ENCODE measurements around the gene RGS11.
"Not testable (repeated sequence)": the region's sequence is repeated elsewhere in the genome, so short reads cannot be mapped to it uniquely, and the experiment has no call there.

The RGS11 gene

DNA sequence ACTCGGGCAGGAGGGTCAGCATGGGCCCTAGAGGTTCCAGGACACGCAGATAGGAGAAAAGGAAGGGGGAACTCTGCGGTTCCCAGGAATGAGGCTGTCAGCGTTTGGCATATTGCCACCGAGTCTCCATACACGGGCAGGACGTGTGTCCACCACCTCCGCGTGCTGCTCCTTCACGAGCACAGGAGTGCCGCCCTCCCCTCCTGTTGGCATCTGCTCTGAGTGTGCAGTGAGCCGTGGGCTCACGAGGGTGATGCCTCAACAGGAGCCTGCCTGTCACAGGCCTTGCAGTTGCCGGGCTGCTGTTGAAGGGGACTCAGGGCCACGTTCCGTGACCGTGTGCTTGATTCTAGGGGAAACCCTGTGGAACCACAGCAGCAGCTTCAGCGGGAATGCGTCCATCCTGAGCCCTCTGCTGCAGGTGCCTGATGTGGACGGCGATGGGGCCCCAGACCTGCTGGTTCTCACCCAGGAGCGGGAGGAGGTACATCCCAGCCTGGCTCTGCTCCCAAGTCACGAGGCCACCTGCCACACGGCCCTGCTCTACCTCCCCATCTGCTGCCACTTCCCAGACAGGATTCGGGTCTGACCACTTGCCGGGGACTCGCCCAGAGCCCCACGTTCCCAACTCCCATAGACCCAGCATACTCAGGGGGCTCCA lies 14.6 kb downstream of the RGS11 start:
- no peak for DNase-seq

DNA sequence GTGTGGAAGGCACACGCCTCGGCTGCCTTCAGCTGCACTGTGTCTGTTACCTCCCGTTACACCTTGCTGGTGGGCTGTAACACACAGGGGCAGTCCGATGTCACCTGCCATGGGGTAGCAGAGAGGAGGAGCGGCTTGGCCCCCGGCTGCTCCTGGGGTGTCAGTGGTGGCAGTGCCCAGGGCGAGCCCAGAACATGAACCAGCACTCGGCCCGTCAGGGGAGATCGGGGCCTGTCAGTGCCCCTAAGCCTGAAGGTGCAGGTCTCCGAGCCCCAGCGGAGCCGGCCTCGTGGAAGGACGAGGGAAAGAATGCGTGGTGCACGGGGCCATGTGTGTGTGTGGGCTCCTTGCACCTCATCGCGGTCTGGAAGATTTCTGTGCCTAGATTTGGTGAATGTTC lies 15.4 kb downstream of the RGS11 start:
- DNase-seq = no peak

DNA sequence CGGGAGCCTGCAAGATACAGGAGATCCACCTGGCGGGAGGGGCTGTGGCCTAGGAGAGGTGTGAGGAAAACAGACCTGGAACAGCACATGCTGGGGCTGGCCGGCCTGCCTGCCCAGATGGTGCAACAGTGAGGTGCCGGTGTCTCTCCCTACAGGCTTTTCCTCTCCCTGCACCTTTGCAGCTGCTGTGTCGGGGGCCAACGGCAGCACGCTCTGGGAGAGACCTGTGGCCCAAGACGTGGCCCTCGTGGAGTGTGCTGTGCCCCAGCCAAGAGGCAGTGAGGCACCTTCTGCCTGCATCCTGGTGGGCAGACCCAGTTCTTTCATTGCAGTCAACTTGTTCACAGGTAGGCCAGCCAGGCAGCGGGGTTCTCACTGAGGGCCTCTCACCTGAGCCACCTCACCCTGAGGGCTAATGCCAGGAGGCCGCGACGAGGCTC lies 15.9 kb downstream of the RGS11 start:
- DNase-seq = no peak

DNA sequence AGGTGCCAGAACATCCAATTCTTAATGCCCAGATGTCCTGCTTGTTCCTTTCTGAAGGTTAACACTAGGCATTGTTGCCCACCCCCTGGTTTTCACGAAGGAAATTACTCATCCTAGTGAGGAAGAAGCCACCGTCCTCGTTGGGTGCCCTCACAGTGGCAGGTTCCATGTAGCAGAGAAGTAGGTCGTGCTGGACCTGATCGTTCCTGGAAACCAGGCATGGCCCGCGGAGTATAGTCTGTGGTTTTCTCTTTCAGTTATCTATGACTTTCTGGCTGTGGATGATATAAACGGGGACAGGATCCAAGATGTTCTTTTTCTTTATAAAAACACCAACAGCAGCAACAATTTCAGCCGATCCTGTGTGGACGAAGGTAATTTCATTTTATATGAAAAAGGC lies 16.5 kb downstream of the RGS11 start:
- no peak for DNase-seq

DNA sequence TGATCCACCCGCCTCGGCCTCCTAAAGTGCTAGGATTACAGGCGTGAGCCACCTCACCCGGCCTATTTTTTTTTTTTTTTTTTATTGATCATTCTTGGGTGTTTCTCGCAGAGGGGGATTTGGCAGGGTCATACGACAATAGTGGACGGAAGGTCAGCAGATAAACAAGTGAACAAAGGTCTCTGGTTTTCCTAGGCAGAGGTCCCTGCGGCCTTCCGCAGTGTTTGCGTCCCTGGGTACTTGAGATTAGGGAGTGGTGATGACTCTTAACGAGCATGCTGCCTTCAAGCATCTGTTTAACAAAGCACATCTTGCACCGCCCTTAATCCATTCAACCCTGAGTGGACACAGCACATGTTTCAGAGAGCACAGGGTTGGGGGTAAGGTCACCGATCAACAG lies 17.7 kb downstream of the RGS11 start:
- DNase-seq = not testable (repeated sequence)

DNA sequence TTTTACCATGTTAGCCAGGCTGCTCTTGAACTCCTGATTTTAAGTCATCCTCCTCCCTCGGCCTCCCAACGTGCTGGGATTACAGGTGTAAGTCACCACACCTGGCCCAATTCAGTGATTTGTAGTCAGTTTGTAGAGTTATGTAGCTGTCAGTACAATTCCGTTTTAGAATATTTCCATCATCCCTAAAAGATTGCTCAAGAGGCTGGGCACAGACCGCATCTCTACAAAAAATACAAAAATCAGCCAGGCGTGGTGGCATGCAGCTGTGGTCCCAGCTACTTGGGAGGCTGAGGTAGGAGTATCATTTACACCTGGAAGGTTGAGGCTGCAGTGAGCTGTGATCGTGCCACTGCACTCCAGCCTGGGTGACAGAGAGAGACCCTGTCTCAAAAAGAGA lies 20.6 kb downstream of the RGS11 start:
- no peak for DNase-seq

DNA sequence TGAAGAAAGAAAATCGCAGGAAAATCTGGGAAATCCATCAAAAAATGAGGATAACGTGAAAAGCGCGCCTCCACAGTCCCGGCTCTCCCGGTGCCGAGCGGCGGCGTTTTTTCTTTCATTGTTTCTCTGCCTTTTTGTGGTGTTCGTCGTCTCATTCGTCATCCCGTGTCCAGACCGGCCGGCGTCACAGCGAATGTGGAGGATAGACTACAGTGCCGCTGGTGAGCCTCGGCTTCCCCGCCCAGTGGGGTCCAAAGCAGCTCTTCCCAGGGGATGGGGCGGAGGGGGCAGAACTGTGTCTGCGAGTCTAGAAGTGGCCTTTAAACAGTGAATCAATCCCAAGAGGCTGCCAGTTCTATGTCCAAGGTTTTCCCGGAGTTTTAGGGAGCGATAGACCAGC lies 21.3 kb downstream of the RGS11 start:
- DNase-seq = no peak

DNA sequence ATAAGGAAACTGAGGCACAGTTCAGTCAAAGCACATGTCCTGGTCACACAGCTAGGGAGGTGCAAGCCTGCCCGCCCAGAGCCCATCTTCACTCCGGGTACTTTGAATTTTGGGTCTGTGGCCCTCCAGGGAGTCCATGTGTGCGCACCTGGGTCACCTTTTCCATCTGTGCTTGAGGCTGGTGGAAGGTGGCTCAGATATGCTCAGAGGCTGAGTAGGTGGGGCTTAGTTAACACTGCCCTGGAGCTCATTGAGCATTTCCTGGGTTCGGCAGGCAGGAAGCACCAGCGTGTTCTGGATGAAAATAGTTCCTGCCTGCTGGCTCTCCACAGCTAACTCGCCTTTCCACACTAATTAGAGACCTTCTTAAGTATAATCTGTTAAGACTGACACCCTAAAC lies 21.9 kb downstream of the RGS11 start:
- no peak for DNase-seq

DNA sequence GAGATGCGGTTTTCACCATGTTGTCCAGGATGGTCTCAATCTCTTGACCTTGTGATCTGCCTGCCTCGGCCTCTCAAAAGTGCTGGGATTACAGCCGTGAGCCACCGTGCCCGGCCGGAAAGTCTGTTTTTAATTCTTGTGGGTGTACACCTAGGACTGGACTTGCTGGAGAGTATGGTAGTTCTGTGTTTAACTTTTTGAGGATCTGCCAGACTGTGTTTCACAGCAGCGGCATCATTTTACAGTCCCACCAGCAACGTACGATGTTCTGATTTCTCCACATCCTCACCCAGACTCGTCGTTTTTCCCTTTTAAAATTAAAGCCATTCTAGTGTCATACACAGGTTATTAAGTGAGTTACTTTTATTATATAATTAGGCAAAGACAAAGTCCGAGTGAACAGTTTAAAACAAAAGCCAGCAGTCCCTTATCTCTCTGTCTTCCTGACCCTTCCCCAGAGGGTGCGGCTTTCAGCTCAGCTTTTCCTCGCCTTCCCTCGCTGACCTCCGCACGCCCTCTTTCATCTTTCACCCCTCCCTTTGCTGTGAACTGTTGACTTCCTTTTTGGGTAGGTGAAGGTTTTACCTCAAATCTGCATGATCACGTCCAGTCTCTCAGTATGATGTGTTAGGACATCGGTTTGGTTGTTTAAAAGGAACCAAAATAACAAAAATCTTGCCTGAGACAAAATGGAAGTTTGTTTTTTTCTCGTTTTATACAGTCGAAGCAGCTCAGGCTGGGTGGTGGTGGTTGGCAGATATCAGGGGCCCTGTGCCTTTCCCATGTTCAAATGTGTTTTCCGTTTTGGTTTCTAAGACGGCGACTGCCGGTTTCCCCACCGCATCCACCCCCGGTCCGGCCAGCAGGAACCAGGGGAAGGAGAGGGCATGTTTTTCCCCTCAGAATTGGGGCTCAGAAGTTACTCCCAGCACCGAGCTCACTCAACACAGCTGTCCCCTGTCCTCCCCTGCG lies 23.1 kb downstream of the RGS11 start:
- DNase-seq = peak; percentile 15

DNA sequence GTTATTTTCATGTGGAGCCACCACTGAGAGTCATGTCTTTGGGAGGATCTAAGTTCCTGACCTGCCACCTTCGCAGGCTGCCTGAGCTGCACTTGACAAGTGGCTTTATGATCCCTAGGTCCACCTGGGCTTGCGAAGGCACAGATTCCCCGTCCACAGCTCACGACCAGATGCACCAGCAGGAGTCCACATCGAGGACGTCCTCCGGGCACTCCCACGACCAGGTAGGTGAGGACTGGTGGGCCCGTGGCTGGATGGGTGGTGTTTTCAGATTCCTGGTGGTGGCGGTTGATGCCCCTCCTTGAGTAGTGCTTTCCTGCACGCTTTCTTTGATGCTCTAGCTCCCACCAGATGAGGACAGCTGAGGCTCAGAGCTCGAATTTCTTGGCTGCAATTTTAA lies 26.3 kb downstream of the RGS11 start:
- DNase-seq = no peak

DNA sequence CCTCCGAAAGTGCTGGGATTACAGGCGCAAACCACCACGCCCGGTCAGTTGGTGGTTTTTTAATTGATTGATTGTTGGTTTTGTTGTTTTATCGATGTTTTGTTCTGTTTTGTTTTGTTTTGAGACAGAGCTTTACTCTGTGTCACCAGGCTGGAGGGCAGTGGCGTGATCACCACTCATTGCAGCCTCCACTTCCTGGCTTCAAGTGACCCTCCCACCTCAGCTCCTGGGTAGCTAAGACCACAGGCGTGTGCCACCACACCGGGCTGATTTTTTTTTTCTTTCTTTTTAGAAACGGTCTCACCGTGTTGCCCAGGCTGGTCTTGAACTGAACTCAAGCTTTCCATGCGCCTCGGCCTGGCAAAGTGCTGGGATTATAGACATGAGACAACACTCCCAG lies 28.7 kb downstream of the RGS11 start:
- DNase-seq = no peak

DNA sequence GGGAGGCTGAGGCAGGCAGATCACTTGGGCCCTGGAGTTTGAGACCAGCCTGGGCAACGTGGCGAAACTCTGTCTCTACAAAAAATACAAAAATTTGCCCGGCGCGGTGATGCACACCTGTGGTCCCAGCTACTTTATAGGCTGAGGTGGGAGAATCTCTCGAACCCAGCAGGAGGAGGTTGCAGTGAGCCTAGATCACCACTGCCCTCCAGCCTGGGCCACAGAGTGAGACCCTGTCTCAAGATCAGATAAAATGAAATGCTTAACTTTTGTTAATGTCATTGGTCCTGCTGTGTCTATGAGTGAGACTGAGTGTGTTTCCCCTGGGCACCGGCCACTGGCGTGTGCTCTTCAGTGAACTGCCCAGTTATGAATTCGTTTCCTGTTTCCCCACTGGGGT lies 30.6 kb downstream of the RGS11 start:
- no peak for DNase-seq

DNA sequence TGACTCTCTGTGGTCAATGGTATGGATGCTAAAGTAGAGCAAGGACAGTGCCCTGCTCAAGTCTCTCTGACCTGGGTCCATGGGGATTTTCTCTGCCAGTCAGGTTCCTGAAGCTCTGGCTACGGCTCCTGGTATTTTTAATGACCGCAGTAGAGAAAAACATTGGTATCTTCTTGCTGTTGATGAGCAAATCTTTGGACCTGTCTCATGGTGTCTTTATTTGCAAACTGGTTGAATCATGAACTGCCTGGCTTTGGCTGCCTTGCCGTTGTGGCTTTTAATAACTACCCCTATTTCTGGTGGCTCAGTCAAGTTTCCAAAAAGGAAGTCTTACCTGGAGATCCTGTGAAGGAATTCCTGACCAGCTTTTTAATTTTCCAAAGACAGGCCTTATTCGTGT lies 32.4 kb downstream of the RGS11 start:
- no peak for DNase-seq

DNA sequence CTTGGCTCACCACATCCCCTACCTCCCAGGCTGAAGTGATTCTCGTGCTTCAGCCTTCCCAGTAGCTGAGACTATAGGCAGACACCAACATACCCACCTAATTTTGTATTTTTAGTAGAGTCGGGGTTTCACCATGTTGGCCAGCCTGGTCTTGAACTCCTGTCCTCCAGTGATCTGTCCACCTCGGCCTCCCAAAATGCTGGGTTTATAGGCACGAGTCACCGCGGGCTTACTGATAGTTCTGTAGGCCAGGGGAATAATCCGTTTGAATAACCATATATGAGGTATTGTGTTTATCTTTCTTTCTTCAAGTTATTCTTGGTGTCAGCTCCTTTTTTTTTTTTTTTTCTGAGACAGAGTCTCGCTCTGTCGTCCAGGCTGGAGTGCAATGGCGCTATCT lies 33.5 kb downstream of the RGS11 start:
- DNase-seq = no peak

DNA sequence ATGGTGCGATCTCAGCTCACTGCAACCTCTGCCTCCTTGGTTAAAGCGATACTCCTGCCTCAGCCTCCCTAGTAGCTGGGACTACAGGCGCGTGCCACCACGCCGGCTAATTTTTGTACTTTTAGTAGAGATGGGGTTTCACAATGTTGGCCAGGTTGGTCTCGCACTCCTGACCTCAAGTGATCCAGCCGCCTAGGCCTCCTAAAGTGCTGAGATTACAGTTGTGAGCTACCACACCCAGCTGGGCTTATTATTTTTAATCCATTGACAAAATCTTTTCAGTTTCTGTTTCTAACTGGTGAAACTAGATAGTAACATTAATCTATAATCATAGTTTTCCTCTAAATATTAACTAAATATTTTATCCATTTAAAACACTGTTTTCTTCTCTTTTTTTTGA lies 35.2 kb downstream of the RGS11 start:
- no peak for DNase-seq

DNA sequence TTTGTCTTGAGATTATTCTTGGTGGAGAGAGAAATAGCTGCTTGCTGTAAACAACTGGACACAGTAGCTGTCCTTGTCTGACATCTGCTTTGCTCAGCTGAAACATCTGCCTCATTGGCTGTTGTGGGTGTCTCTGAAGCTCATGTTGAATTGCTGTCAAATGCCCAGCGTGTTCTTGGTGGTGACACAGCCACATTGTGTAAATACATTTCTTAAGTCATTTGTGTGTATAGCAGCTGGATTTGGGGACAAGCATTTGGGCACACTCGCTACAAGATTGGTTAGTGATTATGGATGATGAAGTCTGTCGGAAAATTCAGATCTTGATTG lies 35.8 kb downstream of the RGS11 start:
- no peak for DNase-seq

DNA sequence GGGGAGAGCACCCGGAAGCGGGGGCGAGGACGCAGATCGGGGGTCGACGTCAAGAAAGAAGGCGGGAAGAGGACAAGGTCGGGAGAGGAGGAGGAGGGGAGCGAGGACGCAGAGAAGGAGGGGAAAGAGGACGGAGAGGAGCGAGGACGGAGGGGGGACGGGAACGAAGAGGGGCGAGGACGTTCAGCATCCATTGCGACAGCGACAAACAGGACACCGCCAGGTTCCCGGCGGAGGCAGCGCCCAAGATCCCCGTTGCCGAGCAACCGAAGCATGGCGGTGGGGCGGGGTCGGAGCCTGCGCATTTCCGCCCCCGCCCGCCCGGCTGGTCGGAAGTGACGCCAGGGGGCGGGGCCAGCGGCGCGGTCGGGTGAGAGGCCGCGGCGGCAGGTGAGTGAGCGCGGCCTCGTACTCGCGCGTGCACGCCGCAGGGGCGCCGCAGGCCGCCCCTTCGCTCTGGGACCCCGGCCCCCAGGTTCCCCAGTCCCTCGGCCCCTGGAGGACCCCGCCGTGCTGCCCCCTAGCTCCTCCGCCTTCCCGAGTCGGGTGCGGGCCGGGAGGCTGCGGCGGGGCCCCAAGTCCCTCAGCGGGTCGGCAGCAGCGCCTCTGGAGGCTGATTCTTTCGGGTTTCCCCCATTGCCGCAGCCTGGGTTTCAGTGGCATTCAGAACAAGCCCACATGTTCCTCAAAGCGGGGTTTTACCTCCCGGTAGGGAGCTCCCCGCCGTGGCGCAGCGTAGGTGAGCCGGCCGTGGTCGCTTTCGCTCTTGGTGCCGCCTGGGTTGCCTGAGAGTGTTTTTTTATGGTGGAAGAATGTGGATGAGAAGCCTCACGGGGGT lies 41.1 kb downstream of the RGS11 start, which contains the start of gene FAM234A:
Gene FAM234A (plus strand): TSS at position 354 of the 838 bp plus-strand sequence. CDS start 19,593 bp downstream, outside the sequence.
- DNase-seq = peak; percentile 96

DNA sequence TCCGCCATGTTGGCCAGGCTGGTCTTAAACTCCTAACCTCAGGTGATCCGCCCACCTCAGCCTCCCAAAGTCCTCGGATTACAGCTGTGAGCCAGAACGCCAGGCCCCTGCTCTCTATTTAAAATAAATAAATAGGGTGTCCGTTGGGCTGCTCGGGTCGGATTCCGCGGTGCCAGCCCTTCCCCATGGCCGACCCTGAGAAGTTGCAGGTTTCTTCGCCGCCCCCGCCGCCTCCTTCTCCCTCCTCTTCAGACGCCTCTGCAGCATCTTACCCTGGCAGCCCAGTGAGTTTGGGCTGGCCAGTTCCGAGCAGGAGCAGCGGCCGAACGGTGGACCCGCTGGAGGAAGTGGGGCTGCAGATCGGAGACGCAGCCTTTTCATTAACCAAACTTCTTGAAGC lies 44.8 kb downstream of the RGS11 start:
- no peak for DNase-seq

DNA sequence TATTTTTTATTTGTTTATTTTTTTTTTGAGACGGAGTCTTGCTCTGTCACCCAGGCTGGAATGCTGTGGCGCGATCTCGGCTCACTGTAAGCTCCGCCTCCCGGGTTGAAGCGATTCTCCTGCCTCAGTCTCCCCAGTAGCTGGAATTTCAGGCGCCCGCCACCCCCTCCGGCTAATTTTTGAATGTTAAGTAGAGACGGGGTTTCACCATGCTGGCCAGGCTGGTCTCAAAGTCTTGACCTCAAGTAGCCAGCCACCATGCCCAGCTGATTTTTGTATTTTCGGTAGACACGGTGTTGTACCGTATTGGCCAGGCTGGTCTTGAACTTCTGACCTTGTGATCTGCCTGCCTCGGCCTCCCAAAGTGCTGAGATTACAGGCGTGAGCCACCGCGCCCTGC lies 45.4 kb downstream of the RGS11 start:
- not testable (repeated sequence) for DNase-seq

DNA sequence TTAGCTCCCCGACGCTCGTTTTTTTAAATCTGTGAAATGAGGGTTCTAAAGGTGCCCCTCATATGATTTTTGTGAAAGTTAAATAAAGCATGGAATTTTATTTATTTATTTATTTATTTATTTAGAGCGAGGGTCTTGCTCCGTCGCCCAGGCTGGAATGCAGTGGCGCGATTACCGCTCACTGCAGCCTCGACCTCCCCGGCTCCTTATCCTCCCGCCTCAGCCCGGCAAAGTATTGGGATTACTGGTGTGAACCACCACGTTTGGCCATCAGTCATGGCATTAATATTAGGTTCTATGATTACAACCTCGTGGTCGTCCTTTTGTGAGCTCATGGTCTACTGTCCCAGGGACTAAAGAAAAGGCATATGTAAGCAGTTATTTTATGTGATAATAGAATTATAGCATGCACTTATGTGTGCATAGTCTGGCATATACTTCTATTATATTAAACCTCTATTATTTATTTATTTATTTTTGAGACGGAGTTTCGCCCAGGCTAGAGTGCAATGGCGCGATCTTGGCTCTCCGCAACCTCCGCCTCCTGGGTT lies 45.9 kb downstream of the RGS11 start:
- DNase-seq = no peak

DNA sequence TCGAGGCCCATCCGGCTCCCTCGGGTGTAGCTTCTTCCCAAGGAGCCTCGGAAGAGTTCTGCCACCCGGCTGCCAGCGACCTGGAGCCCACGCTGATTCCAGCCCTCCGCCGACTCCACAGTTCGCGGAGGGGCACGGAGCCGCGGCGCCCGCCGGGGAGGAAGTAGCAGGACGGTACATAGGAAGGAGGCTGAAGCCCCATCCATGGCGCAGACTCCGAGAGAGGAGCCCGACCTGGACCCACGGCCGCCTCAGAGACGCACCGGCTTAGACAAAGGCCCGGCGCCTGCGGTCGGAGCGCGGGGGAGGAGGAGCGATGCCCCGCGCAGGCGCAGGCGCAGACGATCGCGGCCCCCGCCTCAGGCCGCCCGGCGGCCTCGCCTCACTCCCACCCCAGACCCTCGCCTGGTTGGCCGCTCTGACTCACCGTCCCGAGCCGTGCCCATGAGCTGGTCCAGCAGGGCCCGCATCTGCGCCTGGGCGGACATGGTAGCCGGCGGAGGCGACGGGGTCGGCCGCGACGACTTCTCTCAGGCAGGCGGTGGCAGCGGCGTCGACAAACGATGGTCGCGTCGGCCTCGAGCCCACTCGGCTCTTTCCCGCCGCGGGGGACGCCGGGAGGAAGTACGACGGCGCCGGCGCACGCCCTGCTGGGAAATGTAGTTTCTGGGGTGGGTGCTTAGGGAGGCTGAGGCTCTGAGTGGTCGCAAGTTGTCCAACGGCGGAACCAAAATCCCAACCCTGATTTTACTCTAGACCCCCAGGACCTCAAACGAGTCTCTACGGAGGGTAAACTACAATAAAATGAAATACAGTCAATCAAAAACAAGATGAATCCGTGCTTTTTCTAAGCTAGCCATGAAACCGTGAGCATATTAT lies 46.7 kb downstream of the RGS11 start, which contains the start of gene LUC7L:
Gene LUC7L (minus strand): TSS at position 598 of the 879 bp plus-strand sequence. CDS start 110 bp downstream, at position 488.
- peak; percentile 84 for DNase-seq
